ENCODE measurements around the gene FAM32A.

The FAM32A gene

GRCh38 chr19:16235811-16236652 lies 50.8 kb downstream of the FAM32A start:
- in situ Hi-C loops (cut with HindIII; ENCODE audit: low sequenced_read_pairs): no loop called here
